GM12878 (cell line): Measurements from ENCODE around the gene MPRIP. TPM values are rescaled to one million over a fixed set of nuclear protein-coding genes. Genes with fewer than 3 reads are reported as not detected.

ENCODE experiments used
- ATAC-seq: fragments of 200-7000 bp; cut with Tn5 transposase; 3 replicates; pipeline ENCODE4 v1.9.1; 2020; ENCODE audit warnings: mild to moderate bottlenecking, moderate library complexity
- BruUV-seq: library from RNA; stranded (reverse); fragments of 400-500 nt; replicated peaks from 2 replicates; lab custom pipeline; 2021; lab: Mats Ljungman, UMichigan
- CTCF ChIA-PET: fragments of 300-600 bp; sonication (Branson Sonifier 250); formaldehyde crosslinking; extraction: SDS; loops from one replicate; lab custom pipeline; 2021; ENCODE audit warnings: inconsistent platforms; lab: Yijun Ruan, JAX
- POLR2A ChIA-PET: fragments of 350-600 bp; formaldehyde crosslinking; extraction: SDS; loops from one replicate; lab custom pipeline; 2021; ENCODE audit warnings: inconsistent platforms; lab: Charles Lee
- RAD21 ChIA-PET: fragments of 300-600 bp; sonication (Branson Sonifier 250); formaldehyde crosslinking; loops from one replicate; lab custom pipeline; 2023; ENCODE audit warnings: antibody characterized with exemption; ENCODE audit not compliant: unreplicated experiment; lab: Charles Lee
- SMC1A ChIA-PET: fragments of 300-600 bp; sonication (Branson Sonifier 250); formaldehyde crosslinking; loops from one replicate; lab custom pipeline; 2023; ENCODE audit not compliant: unreplicated experiment, uncharacterized antibody; lab: Charles Lee
- DNase-seq: peaks from one replicate; pipeline ENCODE4 v3.0.0-alpha.2; 2011; ENCODE audit warnings: low read depth, low spot score
- FAIRE-seq: peaks from 3 replicates; lab custom pipeline; 2011; peaks lifted over from hg19 to GRCh38; lab: Jason Lieb, UNC
- H2AFZ ChIP-seq: 2 replicates; pipeline ENCODE4 v1.6.0; 2011; ENCODE audit warnings: low read depth, low read length, control low read depth; ENCODE audit not compliant: control insufficient read depth
- H3K27ac ChIP-seq: 2 replicates; pipeline ENCODE4 v1.5.1; 2011; ENCODE audit warnings: control low read depth; ENCODE audit not compliant: control insufficient read depth, insufficient read depth
- H3K27me3 ChIP-seq, 2 experiments: replicated peaks in 1 of 2; 2 replicates each; pipeline versions ENCODE4 v1.6.0 to v1.6.1; 2011; ENCODE audit warnings: low read length in 1 of 2; ENCODE audit not compliant: control insufficient read depth in 2 of 2, insufficient read depth in 2 of 2
- H3K36me3 ChIP-seq, 2 experiments: 2 replicates each; pipeline ENCODE4 v1.5.1; 2011; ENCODE audit warnings: low read length in 1 of 2; ENCODE audit not compliant: control insufficient read depth in 2 of 2, insufficient read depth in 2 of 2
- H3K4me1 ChIP-seq: 2 replicates; pipeline ENCODE4 v1.6.1; 2011; ENCODE audit warnings: mild to moderate bottlenecking, low read length, moderate library complexity, mixed read lengths; ENCODE audit not compliant: control insufficient read depth, insufficient read depth
- H3K4me2 ChIP-seq: 2 replicates; pipeline ENCODE4 v1.6.0; 2011; ENCODE audit warnings: control low read depth; ENCODE audit not compliant: control insufficient read depth, insufficient read depth
- H3K4me3 ChIP-seq: fragments of 200-600 bp; sonication (generic); 2 replicates; pipeline ENCODE4 v1.5.1; 2016
- H3K79me2 ChIP-seq: 2 replicates; pipeline ENCODE4 v1.6.0; 2011; ENCODE audit warnings: low read length; ENCODE audit not compliant: control insufficient read depth, insufficient read depth
- H3K9ac ChIP-seq: 2 replicates; pipeline ENCODE4 v1.8.0; 2011; ENCODE audit warnings: low read length, control low read depth, mixed read lengths; ENCODE audit not compliant: control insufficient read depth, insufficient read depth
- H3K9me3 ChIP-seq: replicated peaks from 3 replicates; pipeline ENCODE4 v1.5.1; 2011; ENCODE audit warnings: mild to moderate bottlenecking, low read length; ENCODE audit not compliant: control insufficient read depth, insufficient read depth
- H4K20me1 ChIP-seq: 2 replicates; pipeline ENCODE4 v1.6.0; 2011; ENCODE audit not compliant: control insufficient read depth, insufficient read depth
- ESRRA ChIP-seq: IDR thresholded peaks from 2 replicates; pipeline ENCODE4 v1.6.1; 2012; ENCODE audit warnings: mild to moderate bottlenecking, low read length, improper control_type of control experiment
- KLF5 ChIP-seq: fragments of 450-650 bp; IDR thresholded peaks from 2 replicates; pipeline ENCODE4 v1.6.1; 2014; ENCODE audit warnings: mild to moderate bottlenecking; ENCODE audit not compliant: partially characterized antibody
- NR2C1 ChIP-seq: fragments of 450-650 bp; IDR thresholded peaks from 2 replicates; pipeline ENCODE4 v1.6.1; 2017; ENCODE audit warnings: antibody characterized with exemption, mild to moderate bottlenecking, moderate library complexity
- POLR2AphosphoS2 ChIP-seq: IDR thresholded peaks from 2 replicates; pipeline ENCODE4 v1.6.1; 2011; ENCODE audit warnings: low read depth, mild to moderate bottlenecking, low read length, improper control_type of control experiment, moderate library complexity
- POLR2AphosphoS5 ChIP-seq: IDR thresholded peaks from 2 replicates; pipeline ENCODE4 v1.6.1; 2011; ENCODE audit warnings: mild to moderate bottlenecking, low read length, inconsistent platforms
- PRDM15 ChIP-seq: fragments of 450-650 bp; formaldehyde crosslinking; IDR thresholded peaks from 2 replicates; pipeline ENCODE4 v1.4.0; 2020; ENCODE audit warnings: mild to moderate bottlenecking, moderate library complexity
- ZNF687 ChIP-seq: fragments of 450-650 bp; IDR thresholded peaks from 2 replicates; pipeline ENCODE4 v1.6.1; 2017; ENCODE audit warnings: mild to moderate bottlenecking, moderate library complexity
- WGBS: methylation state at CpG from one replicate; pipeline ENCODE4 v1.1.6; 2016; ENCODE audit warnings: low lambda C conversion rate; ENCODE audit not compliant: insufficient replicate concordance, insufficient coverage; ENCODE audit errors: missing lambda C conversion rate; 5-methylcytosine and 5-hydroxymethylcytosine counted together
- in situ Hi-C: fragments of 300-500 bp; cut with MboI; formaldehyde crosslinking; loops from 9 replicates; pipeline ENCODE4 v1.14.3; 2018; ENCODE audit warnings: mixed read lengths
- intact Hi-C: fragments of 100-400 bp; cut with micrococcal nuclease; formaldehyde crosslinking; loops from one replicate; pipeline ENCODE4 v1.14.2; 2022; ENCODE audit not compliant: unreplicated experiment
- polyA plus RNA-seq, 11 experiments: library from polyadenylated mRNA; depleted of rRNA in 4 of 11; unstranded in 6 of 11; stranded (reverse) in 5 of 11; fragments of >200 nt; fragmentation: Nextera tagmentation in 4 of 11; fragmentation: Illumina TruSeq in 1 of 11; extraction: Ambion mirVana in 4 of 11; extraction: Trizol in 1 of 11; gene quantifications; 1 replicate in 1 of 11; 2 replicates in 10 of 11; pipeline versions ENCODE4 v1.2.1 to v1.2.3, GENCODE V29; 2011 to 2016; ENCODE audit warnings: inconsistent platforms in 2 of 11, missing spikeins in 2 of 11, low read depth in 1 of 11
- total RNA-seq, 4 experiments: library from RNA; depleted of rRNA in 3 of 4; stranded (reverse); fragments of >200 nt in 3 of 4; fragmentation: Illumina TruSeq in 1 of 4; extraction: Trizol in 1 of 4; gene quantifications; 2 replicates each; pipeline versions ENCODE4 v1.2.1 to v1.2.3, GENCODE V29; 2013 to 2021

The MPRIP gene
- total and polyA plus RNA-seq, 10 of the 15 experiments (the other 5 are each of a cell fraction or from before 2014, with no cell fraction given), result 16.5 to 168 (median 71.7) TPM

- RAD21 ChIA-PET, result no interaction called here
- H3K9ac ChIP-seq, result no peak overlapping the region
- DNase-seq, result no peak
- H3K36me3 ChIP-seq, result peaks cover 20 to 27% of the 10 kb centered on the region in 2 experiments
- H3K4me3 ChIP-seq, result no peak overlapping the region
- no peak for ATAC-seq
- TF ChIP-seq ZNF687, result no peak
- TF ChIP-seq KLF5, result no peak
- TF ChIP-seq NR2C1, result no peak
- no peak for TF ChIP-seq POLR2AphosphoS5
- no peak for TF ChIP-seq POLR2AphosphoS2
- no peak for TF ChIP-seq PRDM15
- TF ChIP-seq ESRRA, result no peak
- TF ChIP-seq, all 136 proteins: peak for 0
- in situ Hi-C loops (no loop called here), intact Hi-C loops (no loop called here)
- 86% methylated on average over 6 of the region's 6 CpGs for WGBS
- POLR2A ChIA-PET, result no interaction called here
- CTCF ChIA-PET, result no interaction called here
- Histone ChIP-seq H3K9me3 (no peaks in the 10 kb centered on the region), H2AFZ (no peak overlapping the region), H3K79me2 (no peaks in the 10 kb centered on the region; the same call in none of the 2 replicates), H3K4me1 (peaks cover 5% of the 10 kb centered on the region; the same call in 1 of the 2 replicates), H3K27me3 (no peaks in the 10 kb centered on the region), H3K4me2 (no peak overlapping the region), H3K27ac (no peak overlapping the region), H4K20me1 (no peaks in the 10 kb centered on the region; the same call in 1 of the 2 replicates)
- no peak for FAIRE-seq
- SMC1A ChIA-PET, result no interaction called here
- BruUV-seq, result no TSS peak
These were observed 84.9 kb downstream of the MPRIP start for GRCh38 chr17:17127156-17127555.
